GM18520 (cell line): ENCODE data around the gene ZMYND8.

Source experiments
- ATAC-seq: cut with Tn5 transposase; IDR thresholded peaks from one replicate; pipeline ENCODE4 v1.9.1; 2021; ENCODE audit not compliant: unreplicated experiment

ZMYND8 gene

GRCh38 chr20:47233333-47234188, 122.9 kb downstream of the ZMYND8 start:
- no peak for ATAC-seq

- ATAC-seq = no peak
Observed at GRCh38 chr20:47232518-47232917, 124.0 kb downstream of the ZMYND8 start.

- no peak for ATAC-seq
Observed at GRCh38 chr20:47231382-47232039, 125.0 kb downstream of the ZMYND8 start.

- no peak for ATAC-seq
Observed at GRCh38 chr20:47230811-47231256, 125.7 kb downstream of the ZMYND8 start.

- no peak for ATAC-seq
Observed at GRCh38 chr20:47228654-47229053, 127.8 kb downstream of the ZMYND8 start.

- no peak for ATAC-seq
Observed at GRCh38 chr20:47227576-47227975, 128.9 kb downstream of the ZMYND8 start.

GRCh38 chr20:47227119-47227518, 129.4 kb downstream of the ZMYND8 start:
- no peak for ATAC-seq

GRCh38 chr20:47225458-47225857, 131.0 kb downstream of the ZMYND8 start:
- ATAC-seq = no peak

GRCh38 chr20:47224857-47225256, 131.6 kb downstream of the ZMYND8 start:
- ATAC-seq = no peak

- ATAC-seq = no peak
Observed at GRCh38 chr20:47224300-47224791, 132.2 kb downstream of the ZMYND8 start.

GRCh38 chr20:47223896-47224295, 132.6 kb downstream of the ZMYND8 start:
- no peak for ATAC-seq

- ATAC-seq = no peak
Observed at GRCh38 chr20:47222468-47223119, 133.9 kb downstream of the ZMYND8 start.

GRCh38 chr20:47221036-47221625, 135.4 kb downstream of the ZMYND8 start:
- no peak for ATAC-seq

GRCh38 chr20:47220161-47220582, 136.3 kb downstream of the ZMYND8 start:
- no peak for ATAC-seq

- ATAC-seq = no peak
Observed at GRCh38 chr20:47217482-47218446, 138.7 kb downstream of the ZMYND8 start.

- no peak for ATAC-seq
Observed at GRCh38 chr20:47216819-47217410, 139.6 kb downstream of the ZMYND8 start.

GRCh38 chr20:47215653-47216397, 140.7 kb downstream of the ZMYND8 start:
- no peak for ATAC-seq

GRCh38 chr20:47213966-47214365, 142.5 kb downstream of the ZMYND8 start:
- no peak for ATAC-seq
